ENCODE results near the gene STK32A.
A peak's percentile ranks its signal among the peaks of the same experiment; 100 is the strongest.

Gene STK32A

GRCh38 chr5:147267082-147267832, 32.4 kb downstream of the STK32A start:
- no peak for DNase-seq

GRCh38 chr5:147276497-147276896, 41.7 kb downstream of the STK32A start:
- no peak for DNase-seq

GRCh38 chr5:147286296-147286695, 51.5 kb downstream of the STK32A start:
- DNase-seq, result no peak

GRCh38 chr5:147287110-147287509, 52.3 kb downstream of the STK32A start:
- DNase-seq, result no peak

- no peak for DNase-seq
Observed at GRCh38 chr5:147290261-147290660, 55.4 kb downstream of the STK32A start.

DNA sequence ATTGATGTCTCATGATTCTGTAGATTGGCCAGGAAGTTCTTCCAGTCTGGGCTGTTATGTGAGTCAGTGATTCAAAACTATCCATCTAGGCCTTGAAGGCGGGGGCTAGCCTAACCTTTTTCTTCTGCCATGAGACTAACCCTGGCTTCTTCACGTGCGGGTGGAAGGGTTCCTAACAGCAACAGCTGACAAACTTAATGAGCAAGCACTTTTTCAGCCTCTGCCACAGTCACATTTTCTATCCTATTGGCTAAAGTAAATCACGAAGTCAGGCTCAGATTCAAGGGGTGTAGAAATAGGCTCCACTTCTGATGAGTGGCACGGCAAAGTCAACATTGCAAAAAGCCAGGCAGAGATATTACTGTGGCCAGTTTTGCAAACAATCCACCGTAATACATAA, 68.4 kb downstream of the STK32A start:
- no peak for DNase-seq

DNA sequence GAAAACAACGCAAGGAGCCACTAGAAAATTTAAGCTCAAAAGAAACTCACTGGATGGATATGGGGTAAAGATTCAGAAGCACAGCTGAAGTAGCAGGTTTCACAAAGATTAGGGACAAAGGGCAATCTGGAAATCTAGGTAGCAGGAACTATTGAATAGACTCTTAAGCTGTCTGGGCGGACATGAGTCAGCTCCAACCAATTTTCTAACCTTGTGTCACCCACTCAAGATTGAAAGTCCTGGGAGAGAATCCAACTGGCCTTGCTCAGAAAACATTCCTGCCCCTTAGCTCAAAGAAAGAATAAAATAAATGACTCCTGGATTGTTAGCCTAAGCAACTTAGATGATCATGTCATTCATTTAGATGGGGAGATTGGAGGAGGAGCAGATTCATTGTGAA, 69.2 kb downstream of the STK32A start:
- DNase-seq, result no peak

DNA sequence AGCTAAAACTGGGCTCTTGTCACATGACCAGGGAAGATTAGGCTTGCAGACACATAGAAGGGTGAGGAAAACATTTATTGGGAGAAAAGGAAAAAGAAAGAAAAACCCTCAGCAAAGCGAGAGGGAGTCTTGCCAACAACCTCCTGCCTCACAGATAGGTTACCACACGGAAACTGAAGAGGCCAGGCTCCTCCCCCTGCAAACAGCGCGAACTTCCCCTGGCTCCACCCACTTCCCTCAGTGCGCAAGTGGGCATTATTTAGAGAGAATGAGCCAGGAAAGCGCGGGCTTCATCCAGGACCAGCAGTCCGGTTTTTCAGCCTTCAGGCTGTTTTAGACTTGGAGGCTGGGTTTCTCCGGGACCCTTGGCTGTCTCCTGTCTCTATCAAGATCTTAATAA, 70.3 kb downstream of the STK32A start:
- peak; percentile 3 for DNase-seq

- DNase-seq, result no peak
Observed at GRCh38 chr5:147306351-147306750, 71.5 kb downstream of the STK32A start.

- no peak for DNase-seq
Observed at GRCh38 chr5:147307170-147307569, 72.3 kb downstream of the STK32A start.

GRCh38 chr5:147309621-147310020, 74.8 kb downstream of the STK32A start:
- DNase-seq, result no peak

GRCh38 chr5:147310059-147310704, 75.4 kb downstream of the STK32A start:
- DNase-seq, result peak; percentile 29

DNA sequence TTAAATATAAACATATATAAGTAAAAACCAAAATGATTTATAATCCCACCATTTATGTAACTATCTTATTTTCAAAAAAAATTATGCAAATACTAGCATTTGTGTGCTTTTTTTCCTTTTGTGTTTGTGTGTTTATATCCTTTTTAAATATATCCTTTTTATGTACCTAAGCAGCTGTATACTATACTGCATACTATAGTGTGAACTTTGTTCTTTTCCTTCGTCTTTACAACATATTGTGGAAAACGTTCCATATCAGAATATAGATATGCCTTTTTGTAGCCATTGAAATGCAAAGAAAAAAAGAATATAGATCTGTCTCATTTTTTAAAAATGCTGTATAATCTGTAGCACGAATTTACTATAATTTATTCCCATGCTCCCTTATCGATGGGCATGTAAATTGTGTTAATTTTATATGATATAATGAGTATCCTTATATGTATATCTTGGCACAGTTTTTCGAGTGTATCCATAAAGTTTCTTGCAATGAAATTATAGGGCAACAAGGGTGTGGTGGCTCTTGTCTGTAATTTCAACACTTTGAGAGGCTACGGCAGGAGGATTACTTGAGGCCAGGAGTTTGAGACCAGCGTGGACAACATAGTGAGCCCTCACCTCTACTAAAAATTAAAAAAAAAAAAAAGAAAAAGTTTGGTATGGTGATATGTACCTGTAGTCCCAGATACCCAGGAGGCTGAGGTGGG, 83.3 kb downstream of the STK32A start:
- DNase-seq, result no peak

DNA sequence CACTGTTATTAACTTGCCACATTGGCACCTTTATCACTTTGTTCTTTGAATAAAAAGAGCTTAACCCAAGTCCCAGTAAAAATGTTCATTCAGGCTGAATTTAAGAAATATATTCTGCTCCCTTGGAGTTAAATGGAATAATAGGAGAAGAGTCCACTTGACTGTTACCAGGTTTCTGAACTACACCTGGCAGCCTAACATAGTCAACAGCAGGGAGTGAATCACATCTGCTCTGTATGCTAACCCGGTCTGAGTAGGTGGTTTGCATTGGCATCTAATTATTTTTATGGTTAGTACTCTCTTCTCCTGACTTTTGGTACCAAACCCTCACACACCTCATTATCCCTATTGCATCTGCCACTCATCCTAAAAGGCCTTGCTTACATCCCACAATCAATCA, 86.7 kb downstream of the STK32A start:
- no peak for DNase-seq

- no peak for DNase-seq
Observed at GRCh38 chr5:147327421-147327820, 92.6 kb downstream of the STK32A start.

DNA sequence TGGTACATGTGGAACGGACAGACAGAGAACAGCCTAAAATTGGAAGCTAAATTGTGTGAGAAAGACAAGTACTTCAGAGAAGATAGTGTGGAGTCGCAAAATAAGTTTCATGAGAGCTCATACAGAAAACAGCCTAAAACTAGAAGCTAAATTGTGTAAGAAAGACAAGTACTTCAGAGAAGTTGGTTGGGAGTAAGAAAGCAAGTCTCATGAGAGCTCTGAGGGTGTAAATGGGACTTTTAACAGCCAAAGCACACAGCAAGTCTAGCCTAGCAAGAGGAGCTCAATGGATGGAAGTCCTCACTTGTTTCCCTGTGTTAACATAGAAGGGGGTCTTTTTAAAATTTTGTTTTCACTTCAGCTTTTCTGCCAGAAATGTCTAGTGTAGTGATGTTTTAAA, 93.1 kb downstream of the STK32A start:
- DNase-seq, result no peak

GRCh38 chr5:147332658-147333057, 97.8 kb downstream of the STK32A start:
- no peak for DNase-seq

DNA sequence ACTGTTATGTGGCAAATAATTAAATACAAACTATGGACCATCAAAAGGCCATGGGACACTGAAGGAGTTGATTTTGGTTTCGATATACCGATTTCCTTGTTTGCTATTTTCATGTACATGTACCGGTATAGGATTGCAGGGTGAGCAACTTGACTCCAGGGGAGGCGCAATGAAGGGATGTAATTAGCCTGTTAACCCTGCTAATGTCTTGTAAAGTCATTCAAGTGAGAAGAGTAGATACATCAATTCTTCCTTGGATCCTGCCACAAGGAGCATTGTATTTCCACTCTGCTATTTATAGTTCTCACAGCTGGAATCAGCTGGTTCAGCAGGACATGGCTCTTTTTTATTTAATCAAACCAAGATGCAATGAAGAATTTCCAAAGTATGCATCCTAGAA, 102.0 kb downstream of the STK32A start:
- no peak for DNase-seq

DNA sequence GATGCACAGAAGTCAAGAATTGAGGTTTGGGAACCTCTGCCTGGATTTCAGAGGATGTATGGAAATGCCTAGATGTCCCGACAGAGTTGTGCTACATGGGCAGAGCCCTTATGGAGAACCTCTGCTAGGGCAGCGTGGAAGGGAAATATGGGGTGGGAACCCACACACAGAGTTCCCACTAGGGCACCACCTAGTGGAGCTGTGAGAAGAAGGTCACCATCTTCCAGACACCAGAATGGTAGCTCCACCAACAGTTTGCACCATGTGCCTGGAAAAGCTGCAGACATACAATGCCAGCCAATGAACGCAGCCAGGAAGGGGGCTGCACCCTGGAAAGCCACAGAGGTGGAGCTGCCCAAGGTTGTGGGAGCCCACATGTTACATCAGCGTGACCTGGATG, 104.5 kb downstream of the STK32A start:
- DNase-seq, result no peak

DNA sequence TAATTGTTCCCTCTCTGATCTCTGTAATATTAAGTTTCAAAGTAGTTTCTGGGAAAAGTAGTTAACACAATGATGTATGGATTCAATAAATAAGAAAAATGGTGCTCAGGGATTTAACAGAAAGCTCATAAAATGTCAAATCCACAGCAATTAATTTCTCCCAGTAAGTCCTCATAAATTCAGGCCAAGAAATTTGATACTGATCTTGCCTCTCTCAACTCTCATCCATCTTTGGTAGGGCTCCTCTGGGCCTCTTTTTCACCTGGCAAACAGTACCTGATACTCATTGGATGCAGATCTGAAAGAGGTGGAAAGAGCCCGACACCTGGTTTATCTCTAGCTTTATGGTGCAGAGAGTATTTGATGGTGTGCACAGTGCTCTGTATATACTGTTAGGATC, 106.1 kb downstream of the STK32A start:
- no peak for DNase-seq

DNA sequence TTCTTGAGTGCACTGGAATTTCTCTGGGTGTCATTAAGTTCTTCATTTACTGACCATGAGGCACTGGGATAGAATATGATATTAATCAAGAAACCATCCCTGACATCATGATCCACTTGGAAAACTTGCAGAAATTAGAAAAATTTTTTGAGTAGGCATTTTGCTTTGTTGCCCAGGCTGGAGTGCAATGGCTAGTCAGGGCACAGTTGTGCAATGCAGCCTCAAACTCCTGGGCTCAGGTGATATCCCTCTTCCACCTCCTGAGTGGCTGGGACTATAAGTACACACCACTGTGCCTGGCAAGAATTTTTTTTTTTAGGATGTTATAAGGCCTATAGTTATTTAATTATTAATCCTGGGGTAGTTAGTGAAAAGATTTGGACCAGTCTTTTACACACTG, 106.5 kb downstream of the STK32A start:
- DNase-seq, result no peak

- DNase-seq, result no peak
Observed at GRCh38 chr5:147344861-147345260, 110.0 kb downstream of the STK32A start.

DNA sequence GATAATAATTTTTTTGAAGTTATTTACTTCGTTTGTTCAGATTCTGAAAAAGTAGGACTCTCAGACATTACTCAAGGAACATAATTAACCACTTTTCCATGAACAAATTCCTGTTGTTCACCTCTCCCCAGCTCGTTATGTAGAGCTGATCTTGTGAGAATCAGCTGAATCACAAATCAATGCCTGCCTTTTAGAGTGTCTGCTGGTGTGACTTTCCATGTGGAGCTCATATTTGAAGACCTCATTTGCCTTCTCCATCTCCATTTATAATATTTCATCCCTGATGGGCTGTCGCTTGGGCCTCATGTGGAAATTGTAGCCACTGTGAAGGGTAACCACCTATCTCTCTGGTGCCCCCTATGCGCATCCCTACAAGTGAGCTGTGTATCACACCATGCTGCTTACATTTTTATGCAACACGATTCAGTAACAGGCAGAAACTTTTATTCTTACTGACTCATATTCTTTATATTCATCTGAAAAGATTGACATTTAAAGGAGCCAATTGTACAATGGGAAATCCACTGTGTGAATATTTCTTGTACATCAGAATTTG, 111.3 kb downstream of the STK32A start:
- DNase-seq, result no peak

- no peak for DNase-seq
Observed at GRCh38 chr5:147348046-147348445, 113.2 kb downstream of the STK32A start.

Data from OCI-M1 (cell line).